HepG2 (cell line): ENCODE measurements around the gene CASP5. TPM values are rescaled to one million over a fixed set of nuclear protein-coding genes. Genes with fewer than 3 reads are reported as not detected.
A peak's percentile ranks its signal among the peaks of the same experiment; 100 is the strongest.

Source experiments
- BHLHE40 ChIP-seq: IDR thresholded peaks from 2 replicates; pipeline ENCODE4 v1.6.1; 2011; ENCODE audit warnings: low read length, improper control_type of control experiment
- ETV5 ChIP-seq: IDR thresholded peaks from 2 replicates; pipeline ENCODE4 v1.6.1; 2018; ENCODE audit warnings: missing biosample characterization, missing genetic modification reagents, inconsistent platforms, borderline replicate concordance
- KMT2A ChIP-seq: sonication (generic); formaldehyde crosslinking; IDR thresholded peaks from 2 replicates; pipeline ENCODE4 v1.4.0; 2020; ENCODE audit warnings: missing genetic modification reagents
- NFIC ChIP-seq: IDR thresholded peaks from 2 replicates; pipeline ENCODE4 v1.6.1; 2012; ENCODE audit warnings: mild to moderate bottlenecking, low read length, inconsistent platforms
- TARDBP ChIP-seq: sonication (generic); formaldehyde crosslinking; IDR thresholded peaks from 2 replicates; pipeline ENCODE4 v1.8.0; 2022; ENCODE audit warnings: mild to moderate bottlenecking, missing genetic modification reagents
- TRIM24 ChIP-seq: sonication (generic); formaldehyde crosslinking; IDR thresholded peaks from 2 replicates; pipeline ENCODE4 v1.8.0; 2022; ENCODE audit warnings: mild to moderate bottlenecking, missing genetic modification reagents
- ZNF558 ChIP-seq: sonication (generic); formaldehyde crosslinking; IDR thresholded peaks from 2 replicates; pipeline ENCODE4 v1.9.0; 2022; ENCODE audit warnings: mild to moderate bottlenecking, missing genetic modification reagents, borderline replicate concordance
- ZNF703 ChIP-seq: sonication (generic); formaldehyde crosslinking; IDR thresholded peaks from 2 replicates; pipeline ENCODE4 v1.5.1; 2020; ENCODE audit warnings: missing genetic modification reagents, mild to moderate bottlenecking, moderate library complexity, borderline replicate concordance
- ZNF83 ChIP-seq: sonication (generic); formaldehyde crosslinking; IDR thresholded peaks from 2 replicates; pipeline ENCODE4 v1.4.0; 2020; ENCODE audit warnings: missing genetic modification reagents, mild to moderate bottlenecking, borderline replicate concordance
- polyA plus RNA-seq, 8 experiments: library from polyadenylated mRNA; depleted of rRNA in 3 of 8; stranded (reverse) in 7 of 8; unstranded in 1 of 8; fragments of >200 nt; fragmentation: Illumina TruSeq in 4 of 8; extraction: Trizol in 4 of 8; gene quantifications; 2 replicates each; pipeline versions ENCODE4 v1.2.1 to v1.2.3, GENCODE V29; 2011 to 2016; ENCODE audit warnings: low read depth in 4 of 8, missing spikeins in 1 of 8, mixed read lengths in 1 of 8; ENCODE audit not compliant: insufficient read depth in 1 of 8
- total RNA-seq, 5 experiments: library from RNA; depleted of rRNA; stranded (reverse); fragments of >200 nt; fragmentation: Illumina TruSeq; extraction: Trizol; gene quantifications; 2 replicates each; pipeline ENCODE4 v1.2.3, GENCODE V29; 2016; ENCODE audit warnings: low read depth in 1 of 5
- TF ChIP-seq, protein P1 (sequence below): sonication (generic); formaldehyde crosslinking; IDR thresholded peaks from one replicate; pipeline ENCODE4 v1.5.1; 2020; ENCODE audit warnings: mild to moderate bottlenecking, missing genetic modification reagents; ENCODE audit errors: not compliant biosample characterization
- TF ChIP-seq, protein P2 (sequence below): sonication (generic); formaldehyde crosslinking; IDR thresholded peaks from 2 replicates; pipeline ENCODE4 v1.5.1; 2020; ENCODE audit warnings: mild to moderate bottlenecking, missing genetic modification reagents, borderline replicate concordance
- TF ChIP-seq, protein P3 (sequence below): sonication (generic); formaldehyde crosslinking; IDR thresholded peaks from 2 replicates; pipeline ENCODE4 v1.5.1; 2020; ENCODE audit warnings: missing genetic modification reagents, mild to moderate bottlenecking, borderline replicate concordance
- TF ChIP-seq, protein P4 (sequence below): sonication (generic); formaldehyde crosslinking; IDR thresholded peaks from 2 replicates; pipeline ENCODE4 v1.4.0; 2020; ENCODE audit warnings: mild to moderate bottlenecking, missing genetic modification reagents

Gene CASP5
- total and polyA plus RNA-seq, 2 of the 13 experiments (the other 11 are each of a cell fraction or from before 2014, with no cell fraction given), result not detected

DNA sequence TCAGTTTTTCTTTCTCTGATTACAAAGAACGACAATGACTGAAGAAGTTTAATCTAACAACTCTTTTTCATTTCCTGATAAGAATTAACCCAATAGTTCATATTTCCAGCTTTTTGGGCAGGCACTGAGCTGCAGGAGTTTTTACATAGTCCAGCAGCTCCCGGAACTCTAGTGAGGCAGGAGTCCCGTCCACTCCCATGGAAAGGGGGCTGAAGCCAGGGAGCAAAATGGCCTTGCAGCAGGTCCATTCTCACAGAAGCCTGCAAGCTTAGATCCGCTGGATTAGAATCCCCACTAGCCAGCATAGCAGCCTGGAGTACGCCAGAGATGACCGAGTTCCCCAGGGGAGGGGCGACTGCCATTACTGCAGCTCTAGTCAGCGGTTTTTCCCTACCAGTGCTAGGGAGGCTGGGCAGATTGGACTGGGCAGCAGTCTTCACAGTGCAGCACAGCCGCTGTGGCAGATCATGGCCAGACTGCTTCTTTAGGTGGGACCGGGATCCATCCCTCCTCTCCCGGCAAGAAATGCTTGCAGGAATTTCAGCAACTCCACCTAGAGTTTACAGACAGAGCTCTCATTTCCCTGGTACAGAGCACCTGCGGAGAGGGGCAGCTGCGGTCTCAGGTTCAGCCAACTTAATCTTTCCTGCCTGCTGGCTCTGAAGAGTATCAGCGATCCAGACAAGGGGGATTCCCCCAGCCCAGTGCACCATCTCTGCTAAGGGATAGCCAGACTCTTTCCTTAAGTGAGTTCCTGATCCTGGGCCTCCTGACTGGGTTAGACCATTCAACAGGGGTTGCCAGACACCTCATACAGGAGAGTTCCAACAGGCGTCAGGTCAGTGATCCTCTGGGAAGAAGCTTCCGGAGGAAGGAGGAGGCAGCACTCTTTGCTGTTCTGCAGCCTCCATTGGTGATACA, 53.9 kb downstream of the CASP5 start (continued):
- TF ChIP-seq, protein P1, sequence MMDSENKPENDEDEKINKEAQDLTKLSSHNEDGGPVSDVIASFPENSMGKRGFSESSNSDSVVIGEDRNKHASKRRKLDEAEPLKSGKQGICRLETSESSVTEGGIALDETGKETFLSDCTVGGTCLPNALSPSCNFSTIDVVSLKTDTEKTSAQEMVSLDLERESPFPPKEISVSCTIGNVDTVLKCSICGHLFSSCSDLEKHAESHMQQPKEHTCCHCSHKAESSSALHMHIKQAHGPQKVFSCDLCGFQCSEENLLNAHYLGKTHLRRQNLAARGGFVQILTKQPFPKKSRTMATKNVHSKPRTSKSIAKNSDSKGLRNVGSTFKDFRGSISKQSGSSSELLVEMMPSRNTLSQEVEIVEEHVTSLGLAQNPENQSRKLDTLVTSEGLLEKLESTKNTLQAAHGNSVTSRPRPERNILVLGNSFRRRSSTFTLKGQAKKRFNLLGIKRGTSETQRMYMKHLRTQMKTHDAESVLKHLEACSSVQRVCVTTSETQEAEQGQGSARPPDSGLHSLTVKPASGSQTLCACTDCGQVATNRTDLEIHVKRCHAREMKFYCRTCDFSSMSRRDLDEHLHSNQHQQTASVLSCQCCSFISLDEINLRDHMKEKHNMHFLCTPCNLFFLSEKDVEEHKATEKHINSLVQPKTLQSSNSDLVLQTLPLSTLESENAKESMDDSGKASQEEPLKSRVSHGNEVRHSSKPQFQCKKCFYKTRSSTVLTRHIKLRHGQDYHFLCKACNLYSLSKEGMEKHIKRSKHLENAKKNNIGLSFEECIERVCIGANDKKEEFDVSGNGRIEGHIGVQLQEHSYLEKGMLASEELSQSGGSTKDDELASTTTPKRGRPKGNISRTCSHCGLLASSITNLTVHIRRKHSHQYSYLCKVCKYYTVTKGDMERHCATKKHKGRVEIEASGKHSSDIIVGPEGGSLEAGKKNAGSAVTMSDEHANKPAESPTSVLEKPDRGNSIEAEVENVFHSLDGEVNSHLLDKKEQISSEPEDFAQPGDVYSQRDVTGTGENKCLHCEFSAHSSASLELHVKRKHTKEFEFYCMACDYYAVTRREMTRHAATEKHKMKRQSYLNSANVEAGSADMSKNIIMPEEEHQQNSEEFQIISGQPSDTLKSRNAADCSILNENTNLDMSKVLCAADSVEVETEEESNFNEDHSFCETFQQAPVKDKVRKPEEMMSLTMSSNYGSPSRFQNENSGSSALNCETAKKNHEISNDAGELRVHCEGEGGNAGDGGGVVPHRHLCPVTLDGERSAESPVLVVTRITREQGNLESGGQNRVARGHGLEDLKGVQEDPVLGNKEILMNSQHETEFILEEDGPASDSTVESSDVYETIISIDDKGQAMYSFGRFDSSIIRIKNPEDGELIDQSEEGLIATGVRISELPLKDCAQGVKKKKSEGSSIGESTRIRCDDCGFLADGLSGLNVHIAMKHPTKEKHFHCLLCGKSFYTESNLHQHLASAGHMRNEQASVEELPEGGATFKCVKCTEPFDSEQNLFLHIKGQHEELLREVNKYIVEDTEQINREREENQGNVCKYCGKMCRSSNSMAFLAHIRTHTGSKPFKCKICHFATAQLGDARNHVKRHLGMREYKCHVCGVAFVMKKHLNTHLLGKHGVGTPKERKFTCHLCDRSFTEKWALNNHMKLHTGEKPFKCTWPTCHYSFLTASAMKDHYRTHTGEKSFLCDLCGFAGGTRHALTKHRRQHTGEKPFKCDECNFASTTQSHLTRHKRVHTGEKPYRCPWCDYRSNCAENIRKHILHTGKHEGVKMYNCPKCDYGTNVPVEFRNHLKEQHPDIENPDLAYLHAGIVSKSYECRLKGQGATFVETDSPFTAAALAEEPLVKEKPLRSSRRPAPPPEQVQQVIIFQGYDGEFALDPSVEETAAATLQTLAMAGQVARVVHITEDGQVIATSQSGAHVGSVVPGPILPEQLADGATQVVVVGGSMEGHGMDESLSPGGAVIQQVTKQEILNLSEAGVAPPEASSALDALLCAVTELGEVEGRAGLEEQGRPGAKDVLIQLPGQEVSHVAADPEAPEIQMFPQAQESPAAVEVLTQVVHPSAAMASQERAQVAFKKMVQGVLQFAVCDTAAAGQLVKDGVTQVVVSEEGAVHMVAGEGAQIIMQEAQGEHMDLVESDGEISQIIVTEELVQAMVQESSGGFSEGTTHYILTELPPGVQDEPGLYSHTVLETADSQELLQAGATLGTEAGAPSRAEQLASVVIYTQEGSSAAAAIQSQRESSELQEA, result no peak
- TF ChIP-seq TARDBP (CRISPR knock-in tag) (no peak), KMT2A (CRISPR knock-in tag) (no peak), NFIC (no peak), TRIM24 (CRISPR knock-in tag) (no peak), BHLHE40 (0 out of 2 replicates have a peak, but pooled peaks have one; percentile 6), ZNF558 (CRISPR knock-in tag) (no peak), ZNF83 (0 out of 2 replicates have a peak, but pooled peaks have one; percentile 44), ETV5 (peak; percentile 85), ZNF703 (no peak)
- TF ChIP-seq, protein P2, sequence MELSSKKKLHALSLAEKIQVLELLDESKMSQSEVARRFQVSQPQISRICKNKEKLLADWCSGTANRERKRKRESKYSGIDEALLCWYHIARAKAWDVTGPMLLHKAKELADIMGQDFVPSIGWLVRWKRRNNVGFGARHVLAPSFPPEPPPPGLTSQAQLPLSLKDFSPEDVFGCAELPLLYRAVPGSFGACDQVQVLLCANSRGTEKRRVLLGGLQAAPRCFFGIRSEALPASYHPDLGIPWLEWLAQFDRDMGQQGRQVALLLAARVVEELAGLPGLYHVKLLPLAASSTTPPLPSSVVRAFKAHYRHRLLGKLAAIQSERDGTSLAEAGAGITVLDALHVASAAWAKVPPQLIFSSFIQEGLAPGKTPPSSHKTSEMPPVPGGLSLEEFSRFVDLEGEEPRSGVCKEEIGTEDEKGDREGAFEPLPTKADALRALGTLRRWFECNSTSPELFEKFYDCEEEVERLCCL (CRISPR knock-in tag), result no peak
- TF ChIP-seq, protein P3, sequence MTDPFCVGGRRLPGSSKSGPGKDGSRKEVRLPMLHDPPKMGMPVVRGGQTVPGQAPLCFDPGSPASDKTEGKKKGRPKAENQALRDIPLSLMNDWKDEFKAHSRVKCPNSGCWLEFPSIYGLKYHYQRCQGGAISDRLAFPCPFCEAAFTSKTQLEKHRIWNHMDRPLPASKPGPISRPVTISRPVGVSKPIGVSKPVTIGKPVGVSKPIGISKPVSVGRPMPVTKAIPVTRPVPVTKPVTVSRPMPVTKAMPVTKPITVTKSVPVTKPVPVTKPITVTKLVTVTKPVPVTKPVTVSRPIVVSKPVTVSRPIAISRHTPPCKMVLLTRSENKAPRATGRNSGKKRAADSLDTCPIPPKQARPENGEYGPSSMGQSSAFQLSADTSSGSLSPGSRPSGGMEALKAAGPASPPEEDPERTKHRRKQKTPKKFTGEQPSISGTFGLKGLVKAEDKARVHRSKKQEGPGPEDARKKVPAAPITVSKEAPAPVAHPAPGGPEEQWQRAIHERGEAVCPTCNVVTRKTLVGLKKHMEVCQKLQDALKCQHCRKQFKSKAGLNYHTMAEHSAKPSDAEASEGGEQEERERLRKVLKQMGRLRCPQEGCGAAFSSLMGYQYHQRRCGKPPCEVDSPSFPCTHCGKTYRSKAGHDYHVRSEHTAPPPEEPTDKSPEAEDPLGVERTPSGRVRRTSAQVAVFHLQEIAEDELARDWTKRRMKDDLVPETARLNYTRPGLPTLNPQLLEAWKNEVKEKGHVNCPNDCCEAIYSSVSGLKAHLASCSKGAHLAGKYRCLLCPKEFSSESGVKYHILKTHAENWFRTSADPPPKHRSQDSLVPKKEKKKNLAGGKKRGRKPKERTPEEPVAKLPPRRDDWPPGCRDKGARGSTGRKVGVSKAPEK (CRISPR knock-in tag), result no peak
- TF ChIP-seq, protein P4, sequence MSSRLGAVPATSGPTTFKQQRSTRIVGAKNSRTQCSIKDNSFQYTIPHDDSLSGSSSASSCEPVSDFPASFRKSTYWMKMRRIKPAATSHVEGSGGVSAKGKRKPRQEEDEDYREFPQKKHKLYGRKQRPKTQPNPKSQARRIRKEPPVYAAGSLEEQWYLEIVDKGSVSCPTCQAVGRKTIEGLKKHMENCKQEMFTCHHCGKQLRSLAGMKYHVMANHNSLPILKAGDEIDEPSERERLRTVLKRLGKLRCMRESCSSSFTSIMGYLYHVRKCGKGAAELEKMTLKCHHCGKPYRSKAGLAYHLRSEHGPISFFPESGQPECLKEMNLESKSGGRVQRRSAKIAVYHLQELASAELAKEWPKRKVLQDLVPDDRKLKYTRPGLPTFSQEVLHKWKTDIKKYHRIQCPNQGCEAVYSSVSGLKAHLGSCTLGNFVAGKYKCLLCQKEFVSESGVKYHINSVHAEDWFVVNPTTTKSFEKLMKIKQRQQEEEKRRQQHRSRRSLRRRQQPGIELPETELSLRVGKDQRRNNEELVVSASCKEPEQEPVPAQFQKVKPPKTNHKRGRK (CRISPR knock-in tag), result no peak
